ENCODE results near the gene ATG13.
"Not testable (repeated sequence)": the region's sequence is repeated elsewhere in the genome, so short reads cannot be mapped to it uniquely, and the experiment has no call there.

The ATG13 gene

DNA sequence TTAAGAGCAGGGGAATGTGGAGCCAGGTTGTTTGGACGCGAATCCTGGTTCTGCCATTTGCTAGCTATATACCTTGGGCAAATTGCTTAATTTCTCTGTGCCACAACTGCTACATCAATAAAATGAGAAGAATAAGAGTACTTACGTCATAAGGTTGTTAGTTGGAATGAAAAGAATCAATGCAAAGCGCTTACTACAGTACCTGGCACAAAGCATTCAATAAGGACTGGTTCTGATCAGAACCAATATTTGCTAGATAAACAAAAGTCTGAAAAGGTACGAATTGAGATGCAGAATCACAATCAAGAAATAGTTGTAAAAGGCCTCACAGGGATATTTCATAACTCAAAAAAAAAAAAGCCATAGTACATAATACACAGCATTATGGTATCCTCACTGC lies 34.8 kb upstream of the ATG13 start:
- Histone ChIP-seq H2BK5ac (ENCODE audit: low read length) (no peak overlapping the region), H3K18ac (ENCODE audit: low read length) (no peak overlapping the region), H3K27me3 (ENCODE audit: control insufficient read depth in 3 of 3, insufficient read depth in 3 of 3, low read depth in 1 of 3, low read length in 3 of 3) (no peaks in the 10 kb centered on the region), H3K4me2 (ENCODE audit: insufficient read depth, low read length, poor library complexity, severe bottlenecking) (no peak overlapping the region), H2AFZ (ENCODE audit: low read length) (no peak overlapping the region), H3K9ac (ENCODE audit: low read depth, low read length, poor library complexity) (no peak overlapping the region), H3K27ac (replicated peaks; ENCODE audit: low read length) (no peak overlapping the region), H3K4me1 (ENCODE audit: control insufficient read depth in 2 of 2, insufficient read depth in 1 of 2, low read depth in 1 of 2, low read length in 2 of 2) (no peaks in the 10 kb centered on the region), H4K8ac (ENCODE audit: low read depth, low read length) (no peak overlapping the region), H3K14ac (ENCODE audit: low read length) (no peak overlapping the region), H3K36me3 (replicated peaks in 1 of 2; ENCODE audit: control insufficient read depth in 2 of 2, insufficient read depth in 2 of 2, low read length in 2 of 2) (peaks cover 2 to 12% of the 10 kb centered on the region in 2 donors), H4K91ac (ENCODE audit: low read depth, low read length, poor library complexity) (no peak overlapping the region), H2BK120ac (ENCODE audit: low read depth, low read length) (no peak overlapping the region), H2AK5ac (ENCODE audit: low read depth, low read length) (no peak overlapping the region), H2BK12ac (ENCODE audit: low read length) (no peak overlapping the region), H3K9me3 (replicated peaks in 1 of 2; ENCODE audit: control insufficient read depth in 2 of 2, insufficient read depth in 1 of 2, low read depth in 1 of 2, low read length in 2 of 2) (peaks cover 0 to 12% of the 10 kb centered on the region in 2 donors), H3K79me1 (ENCODE audit: low read depth, low read length) (peaks cover 3% of the 10 kb centered on the region), H3K4me3 (ENCODE audit: low read length in 2 of 2) (no peak overlapping the region), H2BK15ac (ENCODE audit: low read length) (no peak overlapping the region), H3K23ac (ENCODE audit: low read depth, low read length, poor library complexity) (no peak overlapping the region), H3K4ac (ENCODE audit: low read length) (no peak overlapping the region)
- no peak for DNase-seq (ENCODE audit: low spot score)
- no CpG with 5 or more reads among the region's 5 CpGs for WGBS, 2 donors (ENCODE audit: extremely low coverage in 2 of 2, insufficient read length in 2 of 2, insufficient replicate concordance in 1 of 2)

DNA sequence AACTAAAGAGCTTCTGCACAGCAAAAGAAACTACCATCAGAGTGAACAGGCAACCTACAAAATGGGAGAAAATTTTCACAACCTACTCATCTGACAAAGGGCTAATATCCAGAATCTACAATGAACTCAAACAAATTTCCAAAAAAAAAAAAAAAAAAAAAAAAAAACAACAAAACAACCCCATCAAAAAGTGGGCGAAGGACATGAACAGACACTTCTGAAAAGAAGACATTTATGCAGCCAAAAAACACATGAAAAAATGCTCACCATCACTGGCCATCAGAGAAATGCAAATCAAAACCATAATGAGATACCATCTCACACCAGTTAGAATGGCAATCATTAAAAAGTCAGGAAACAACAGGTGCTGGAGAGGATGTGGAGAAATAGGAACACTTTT lies 33.8 kb upstream of the ATG13 start:
- H2BK120ac ChIP-seq (ENCODE audit: low read depth, low read length); H2BK5ac ChIP-seq (ENCODE audit: low read length): not testable (repeated sequence)
- no CpG with 5 or more reads among the region's 1 CpG for WGBS, 2 donors (ENCODE audit: extremely low coverage in 2 of 2, insufficient read length in 2 of 2, insufficient replicate concordance in 1 of 2)

GRCh38 chr11:46588131-46588530 lies 29.2 kb upstream of the ATG13 start:
- no peak overlapping the region for H3K18ac ChIP-seq (ENCODE audit: low read length)
- peaks cover 2% of the 10 kb centered on the region in 2 donors for H3K4me1 ChIP-seq (ENCODE audit: control insufficient read depth in 2 of 2, insufficient read depth in 1 of 2, low read depth in 1 of 2, low read length in 2 of 2)
- H4K91ac ChIP-seq (ENCODE audit: low read depth, low read length, poor library complexity): no peak overlapping the region
- no peak overlapping the region for H3K4me2 ChIP-seq (ENCODE audit: insufficient read depth, low read length, poor library complexity, severe bottlenecking)
- no peak overlapping the region for H3K4me3 ChIP-seq (ENCODE audit: low read length in 2 of 2)
- no peak overlapping the region for H2BK120ac ChIP-seq (ENCODE audit: low read depth, low read length)
- DNase-seq (ENCODE audit: low spot score): no peak
- H3K79me1 ChIP-seq (ENCODE audit: low read depth, low read length): peaks cover 5% of the 10 kb centered on the region
- no peak overlapping the region for H3K4ac ChIP-seq (ENCODE audit: low read length)
- no CpG with 5 or more reads among the region's 5 CpGs for WGBS, 2 donors (ENCODE audit: extremely low coverage in 2 of 2, insufficient read length in 2 of 2, insufficient replicate concordance in 1 of 2)
- no peak overlapping the region for H3K14ac ChIP-seq (ENCODE audit: low read length)
- no peak overlapping the region for H2AK5ac ChIP-seq (ENCODE audit: low read depth, low read length)
- no peak overlapping the region for H2BK15ac ChIP-seq (ENCODE audit: low read length)
- no peaks in the 10 kb centered on the region for H3K9me3 ChIP-seq (replicated peaks in 1 of 2; ENCODE audit: control insufficient read depth in 2 of 2, insufficient read depth in 1 of 2, low read depth in 1 of 2, low read length in 2 of 2)
- H3K27ac ChIP-seq (replicated peaks; ENCODE audit: low read length): no peak overlapping the region
- no peak overlapping the region for H2AFZ ChIP-seq (ENCODE audit: low read length)
- no peak overlapping the region for H3K23ac ChIP-seq (ENCODE audit: low read depth, low read length, poor library complexity)
- H2BK12ac ChIP-seq (ENCODE audit: low read length): no peak overlapping the region
- H3K27me3 ChIP-seq (ENCODE audit: control insufficient read depth in 3 of 3, insufficient read depth in 3 of 3, low read depth in 1 of 3, low read length in 3 of 3): no peaks in the 10 kb centered on the region
- H3K36me3 ChIP-seq (replicated peaks in 1 of 2; ENCODE audit: control insufficient read depth in 2 of 2, insufficient read depth in 2 of 2, low read length in 2 of 2): peaks cover 2 to 7% of the 10 kb centered on the region in 2 donors
- H3K9ac ChIP-seq (ENCODE audit: low read depth, low read length, poor library complexity): no peak overlapping the region
- H4K8ac ChIP-seq (ENCODE audit: low read depth, low read length): no peak overlapping the region
- H2BK5ac ChIP-seq (ENCODE audit: low read length): no peak overlapping the region

More for the DNA sequence above, 33.8 kb upstream of the ATG13 start:
- not testable (repeated sequence) for H3K4me3 ChIP-seq (ENCODE audit: low read length in 2 of 2); H3K4ac ChIP-seq (ENCODE audit: low read length); H2BK12ac ChIP-seq (ENCODE audit: low read length); H3K18ac ChIP-seq (ENCODE audit: low read length); H3K27ac ChIP-seq (replicated peaks; ENCODE audit: low read length); H2BK15ac ChIP-seq (ENCODE audit: low read length); H3K4me1 ChIP-seq (ENCODE audit: control insufficient read depth in 2 of 2, insufficient read depth in 1 of 2, low read depth in 1 of 2, low read length in 2 of 2); H4K91ac ChIP-seq (ENCODE audit: low read depth, low read length, poor library complexity); H3K27me3 ChIP-seq (ENCODE audit: control insufficient read depth in 3 of 3, insufficient read depth in 3 of 3, low read depth in 1 of 3, low read length in 3 of 3); H3K79me1 ChIP-seq (ENCODE audit: low read depth, low read length); H2AK5ac ChIP-seq (ENCODE audit: low read depth, low read length); H4K8ac ChIP-seq (ENCODE audit: low read depth, low read length); H3K4me2 ChIP-seq (ENCODE audit: insufficient read depth, low read length, poor library complexity, severe bottlenecking); H2AFZ ChIP-seq (ENCODE audit: low read length); H3K23ac ChIP-seq (ENCODE audit: low read depth, low read length, poor library complexity); H3K14ac ChIP-seq (ENCODE audit: low read length); H3K9ac ChIP-seq (ENCODE audit: low read depth, low read length, poor library complexity); DNase-seq (ENCODE audit: low spot score)
- Histone ChIP-seq H3K36me3 (replicated peaks in 1 of 2; ENCODE audit: control insufficient read depth in 2 of 2, insufficient read depth in 2 of 2, low read length in 2 of 2) (peaks cover 2 to 12% of the 10 kb centered on the region in 2 donors), H3K9me3 (replicated peaks in 1 of 2; ENCODE audit: control insufficient read depth in 2 of 2, insufficient read depth in 1 of 2, low read depth in 1 of 2, low read length in 2 of 2) (peaks cover 0 to 12% of the 10 kb centered on the region in 2 donors)

DNA sequence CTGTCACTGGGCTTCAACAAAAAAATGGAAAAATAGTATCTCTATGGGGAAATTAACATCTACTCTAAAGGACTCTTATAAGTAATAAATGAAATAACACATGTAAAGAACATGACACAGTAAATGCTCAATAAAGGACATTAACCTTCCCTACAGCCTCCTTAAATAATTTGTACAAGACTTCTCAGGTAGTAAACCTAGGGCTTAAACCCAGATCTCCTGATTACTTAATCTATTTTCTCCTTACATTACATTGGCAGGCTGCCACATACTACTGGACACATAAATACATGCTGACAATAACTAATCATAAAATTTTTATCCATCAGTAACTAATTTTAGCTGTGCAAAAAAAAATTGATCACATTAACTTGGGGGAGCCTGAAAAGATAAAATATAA lies 28.4 kb upstream of the ATG13 start:
- Histone ChIP-seq H3K14ac (ENCODE audit: low read length) (no peak overlapping the region), H3K4me2 (ENCODE audit: insufficient read depth, low read length, poor library complexity, severe bottlenecking) (no peak overlapping the region), H3K18ac (ENCODE audit: low read length) (no peak overlapping the region), H2BK120ac (ENCODE audit: low read depth, low read length) (no peak overlapping the region), H2AK5ac (ENCODE audit: low read depth, low read length) (no peak overlapping the region), H2AFZ (ENCODE audit: low read length) (no peak overlapping the region), H3K79me1 (ENCODE audit: low read depth, low read length) (peaks cover 10% of the 10 kb centered on the region), H3K9me3 (replicated peaks in 1 of 2; ENCODE audit: control insufficient read depth in 2 of 2, insufficient read depth in 1 of 2, low read depth in 1 of 2, low read length in 2 of 2) (no peaks in the 10 kb centered on the region), H3K4me3 (ENCODE audit: low read length in 2 of 2) (no peak overlapping the region), H2BK15ac (ENCODE audit: low read length) (no peak overlapping the region), H4K91ac (ENCODE audit: low read depth, low read length, poor library complexity) (no peak overlapping the region), H3K4me1 (ENCODE audit: control insufficient read depth in 2 of 2, insufficient read depth in 1 of 2, low read depth in 1 of 2, low read length in 2 of 2) (peaks cover 2% of the 10 kb centered on the region in 2 donors), H4K8ac (ENCODE audit: low read depth, low read length) (no peak overlapping the region), H3K4ac (ENCODE audit: low read length) (no peak overlapping the region), H3K27me3 (ENCODE audit: control insufficient read depth in 3 of 3, insufficient read depth in 3 of 3, low read depth in 1 of 3, low read length in 3 of 3) (no peaks in the 10 kb centered on the region), H2BK12ac (ENCODE audit: low read length) (no peak overlapping the region), H3K36me3 (replicated peaks in 1 of 2; ENCODE audit: control insufficient read depth in 2 of 2, insufficient read depth in 2 of 2, low read length in 2 of 2) (peaks cover 2 to 7% of the 10 kb centered on the region in 2 donors), H3K9ac (ENCODE audit: low read depth, low read length, poor library complexity) (no peak overlapping the region), H3K27ac (replicated peaks; ENCODE audit: low read length) (no peak overlapping the region), H3K23ac (ENCODE audit: low read depth, low read length, poor library complexity) (no peak overlapping the region), H2BK5ac (ENCODE audit: low read length) (no peak overlapping the region)
- no peak for DNase-seq (ENCODE audit: low spot score)
